Ishikawa (cell line): ENCODE data around the gene GTF2F2.

Experiments used
- CEBPB ChIP-seq: IDR thresholded peaks from 2 replicates; pipeline ENCODE4 v1.6.1; 2012
- CREB1 ChIP-seq: IDR thresholded peaks from 2 replicates; pipeline ENCODE4 v1.6.1; 2012; ENCODE audit warnings: low read depth
- EGR1 ChIP-seq: IDR thresholded peaks from 2 replicates; pipeline ENCODE4 v1.6.1; 2012
- EP300 ChIP-seq: IDR thresholded peaks from 2 replicates; pipeline ENCODE4 v1.6.1; 2012; ENCODE audit warnings: borderline replicate concordance
- FOXM1 ChIP-seq: IDR thresholded peaks from 2 replicates; pipeline ENCODE4 v1.6.1; 2012; ENCODE audit warnings: low read depth, borderline replicate concordance
- NFIC ChIP-seq: IDR thresholded peaks from 2 replicates; pipeline ENCODE4 v1.6.1; 2012
- RAD21 ChIP-seq: IDR thresholded peaks from 2 replicates; pipeline ENCODE4 v1.6.1; 2012; ENCODE audit warnings: low read depth
- TAF1 ChIP-seq: IDR thresholded peaks from 2 replicates; pipeline ENCODE4 v1.6.1; 2012; ENCODE audit warnings: low read depth, mild to moderate bottlenecking
- TCF12 ChIP-seq: IDR thresholded peaks from 2 replicates; pipeline ENCODE4 v1.6.1; 2012; ENCODE audit warnings: low read depth
- TEAD4 ChIP-seq: IDR thresholded peaks from 2 replicates; pipeline ENCODE4 v1.6.1; 2012
- YY1 ChIP-seq: IDR thresholded peaks from 2 replicates; pipeline ENCODE4 v1.6.1; 2012; ENCODE audit warnings: low read depth
- ZBTB7A ChIP-seq: IDR thresholded peaks from 2 replicates; pipeline ENCODE4 v1.6.1; 2012; ENCODE audit warnings: low read depth
- TF ChIP-seq, protein P1 (sequence below): IDR thresholded peaks from 2 replicates; pipeline ENCODE4 v1.6.1; 2012
- TF ChIP-seq, protein P2 (sequence below): IDR thresholded peaks from 2 replicates; pipeline ENCODE4 v1.6.1; 2012
- TF ChIP-seq, protein P3 (sequence below): IDR thresholded peaks from 2 replicates; pipeline ENCODE4 v1.6.1; 2012; ENCODE audit warnings: low read depth, mild to moderate bottlenecking

Gene GTF2F2

DNA sequence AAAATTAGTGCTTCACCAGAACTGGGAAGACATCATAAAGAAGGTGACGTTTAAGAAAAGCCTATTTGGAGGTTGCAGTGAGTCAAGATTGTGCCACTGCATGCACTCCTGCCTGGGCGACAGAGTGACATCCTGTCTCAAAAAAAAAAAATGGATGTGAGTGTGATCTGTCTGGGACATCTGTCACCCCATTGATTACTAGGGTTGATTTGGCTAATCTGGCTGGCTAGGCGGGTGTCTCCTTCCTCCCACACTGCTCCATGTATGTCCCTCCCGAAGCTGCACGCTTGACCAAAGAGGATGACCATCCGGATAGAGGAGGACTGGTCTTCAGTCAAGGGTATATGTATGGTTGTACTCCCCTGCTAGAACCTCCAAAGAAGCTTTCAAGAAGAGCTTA, 2.6 kb downstream of the GTF2F2 start:
- TF ChIP-seq EGR1: no peak
- no peak for TF ChIP-seq CEBPB
- TF ChIP-seq, protein P1, sequence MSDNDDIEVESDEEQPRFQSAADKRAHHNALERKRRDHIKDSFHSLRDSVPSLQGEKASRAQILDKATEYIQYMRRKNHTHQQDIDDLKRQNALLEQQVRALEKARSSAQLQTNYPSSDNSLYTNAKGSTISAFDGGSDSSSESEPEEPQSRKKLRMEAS: no peak
- TF ChIP-seq, protein P2, sequence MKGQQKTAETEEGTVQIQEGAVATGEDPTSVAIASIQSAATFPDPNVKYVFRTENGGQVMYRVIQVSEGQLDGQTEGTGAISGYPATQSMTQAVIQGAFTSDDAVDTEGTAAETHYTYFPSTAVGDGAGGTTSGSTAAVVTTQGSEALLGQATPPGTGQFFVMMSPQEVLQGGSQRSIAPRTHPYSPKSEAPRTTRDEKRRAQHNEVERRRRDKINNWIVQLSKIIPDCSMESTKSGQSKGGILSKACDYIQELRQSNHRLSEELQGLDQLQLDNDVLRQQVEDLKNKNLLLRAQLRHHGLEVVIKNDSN: no peak
- no peak for TF ChIP-seq RAD21
- no peak for TF ChIP-seq TEAD4
- no peak for TF ChIP-seq YY1
- no peak for TF ChIP-seq TCF12
- TF ChIP-seq NFIC: no peak
- TF ChIP-seq TAF1: no peak
- no peak for TF ChIP-seq ZBTB7A
- TF ChIP-seq, protein P3, sequence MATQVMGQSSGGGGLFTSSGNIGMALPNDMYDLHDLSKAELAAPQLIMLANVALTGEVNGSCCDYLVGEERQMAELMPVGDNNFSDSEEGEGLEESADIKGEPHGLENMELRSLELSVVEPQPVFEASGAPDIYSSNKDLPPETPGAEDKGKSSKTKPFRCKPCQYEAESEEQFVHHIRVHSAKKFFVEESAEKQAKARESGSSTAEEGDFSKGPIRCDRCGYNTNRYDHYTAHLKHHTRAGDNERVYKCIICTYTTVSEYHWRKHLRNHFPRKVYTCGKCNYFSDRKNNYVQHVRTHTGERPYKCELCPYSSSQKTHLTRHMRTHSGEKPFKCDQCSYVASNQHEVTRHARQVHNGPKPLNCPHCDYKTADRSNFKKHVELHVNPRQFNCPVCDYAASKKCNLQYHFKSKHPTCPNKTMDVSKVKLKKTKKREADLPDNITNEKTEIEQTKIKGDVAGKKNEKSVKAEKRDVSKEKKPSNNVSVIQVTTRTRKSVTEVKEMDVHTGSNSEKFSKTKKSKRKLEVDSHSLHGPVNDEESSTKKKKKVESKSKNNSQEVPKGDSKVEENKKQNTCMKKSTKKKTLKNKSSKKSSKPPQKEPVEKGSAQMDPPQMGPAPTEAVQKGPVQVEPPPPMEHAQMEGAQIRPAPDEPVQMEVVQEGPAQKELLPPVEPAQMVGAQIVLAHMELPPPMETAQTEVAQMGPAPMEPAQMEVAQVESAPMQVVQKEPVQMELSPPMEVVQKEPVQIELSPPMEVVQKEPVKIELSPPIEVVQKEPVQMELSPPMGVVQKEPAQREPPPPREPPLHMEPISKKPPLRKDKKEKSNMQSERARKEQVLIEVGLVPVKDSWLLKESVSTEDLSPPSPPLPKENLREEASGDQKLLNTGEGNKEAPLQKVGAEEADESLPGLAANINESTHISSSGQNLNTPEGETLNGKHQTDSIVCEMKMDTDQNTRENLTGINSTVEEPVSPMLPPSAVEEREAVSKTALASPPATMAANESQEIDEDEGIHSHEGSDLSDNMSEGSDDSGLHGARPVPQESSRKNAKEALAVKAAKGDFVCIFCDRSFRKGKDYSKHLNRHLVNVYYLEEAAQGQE: no peak
- TF ChIP-seq CREB1: no peak
- TF ChIP-seq EP300: no peak
- no peak for TF ChIP-seq FOXM1

DNA sequence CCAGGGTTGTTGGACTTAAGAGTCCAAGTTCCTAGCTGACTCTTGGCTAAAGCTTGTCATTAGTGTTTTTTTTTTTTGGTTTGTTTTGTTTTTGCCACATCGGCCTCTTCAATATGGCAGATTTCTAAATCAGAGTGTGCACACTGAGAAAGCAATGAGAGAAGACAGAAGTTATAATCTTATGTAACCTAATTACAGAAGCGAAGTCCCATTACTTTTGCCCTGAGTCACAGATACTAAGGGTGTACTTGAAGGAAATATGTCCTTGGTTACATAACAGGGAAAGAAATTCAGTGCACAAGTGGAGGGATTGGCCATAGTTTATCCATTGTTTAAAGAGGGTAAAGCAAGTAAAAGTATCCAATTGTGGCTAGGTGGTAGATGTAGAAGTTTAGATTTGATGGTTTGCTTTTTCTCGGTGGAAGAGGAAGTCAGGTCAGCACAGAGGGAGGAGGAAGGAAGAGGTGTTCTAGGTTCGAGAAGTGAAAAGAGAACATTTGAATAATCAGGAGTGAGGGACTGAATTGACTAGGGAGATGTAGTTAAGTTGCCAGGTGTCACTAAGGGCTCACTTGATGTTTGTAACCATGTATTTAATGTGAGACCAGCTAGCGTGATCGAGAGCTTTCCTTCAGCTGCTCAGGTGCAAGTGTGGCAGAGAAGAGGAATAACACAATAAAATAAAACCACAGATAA, 12.2 kb downstream of the GTF2F2 start:
- TF ChIP-seq, protein P2: no peak
- TF ChIP-seq EP300 (no peak), TCF12 (no peak), NFIC (no peak), EGR1 (no peak), CREB1 (no peak)

DNA sequence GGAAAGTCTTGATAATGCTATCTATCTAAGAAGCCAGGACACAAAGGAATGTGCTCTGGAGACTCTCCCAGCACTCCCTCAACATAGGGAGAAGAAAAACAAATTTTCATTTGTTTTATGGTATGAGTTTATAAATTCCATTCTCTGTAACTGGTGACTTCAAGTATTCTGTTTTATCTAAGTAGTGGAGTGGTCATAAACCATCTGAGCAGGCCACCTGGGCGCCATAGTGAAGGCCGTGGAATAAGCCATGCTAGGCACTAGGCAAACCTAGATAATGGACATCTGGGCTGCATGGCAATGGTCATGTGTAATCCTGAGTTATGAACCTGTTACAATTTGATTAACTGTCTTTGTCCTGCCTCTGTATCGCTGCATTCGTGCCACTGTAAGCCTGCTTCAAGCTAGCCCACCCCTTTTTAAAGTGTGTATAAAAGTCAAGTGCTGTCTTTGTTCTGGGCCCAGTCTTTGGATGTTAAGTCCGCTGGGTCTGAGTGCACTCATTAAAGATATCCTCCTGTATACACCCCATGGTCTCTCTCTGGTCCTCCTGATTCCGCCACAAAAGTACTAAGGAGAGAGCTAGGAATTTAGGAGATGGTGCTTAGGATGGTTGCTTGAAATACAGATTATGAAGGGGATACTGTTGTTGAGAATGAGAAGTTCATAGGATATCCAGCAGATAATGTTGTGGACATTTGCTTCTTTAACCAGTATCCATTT, 13.2 kb downstream of the GTF2F2 start:
- TF ChIP-seq CEBPB (no peak), RAD21 (no peak), TAF1 (no peak), NFIC (no peak), FOXM1 (no peak), TEAD4 (no peak), EP300 (no peak), EGR1 (no peak), ZBTB7A (no peak), CREB1 (no peak), TCF12 (no peak), YY1 (no peak)
- TF ChIP-seq, protein P2: no peak
- TF ChIP-seq, protein P1: no peak
- TF ChIP-seq, protein P3: no peak

DNA sequence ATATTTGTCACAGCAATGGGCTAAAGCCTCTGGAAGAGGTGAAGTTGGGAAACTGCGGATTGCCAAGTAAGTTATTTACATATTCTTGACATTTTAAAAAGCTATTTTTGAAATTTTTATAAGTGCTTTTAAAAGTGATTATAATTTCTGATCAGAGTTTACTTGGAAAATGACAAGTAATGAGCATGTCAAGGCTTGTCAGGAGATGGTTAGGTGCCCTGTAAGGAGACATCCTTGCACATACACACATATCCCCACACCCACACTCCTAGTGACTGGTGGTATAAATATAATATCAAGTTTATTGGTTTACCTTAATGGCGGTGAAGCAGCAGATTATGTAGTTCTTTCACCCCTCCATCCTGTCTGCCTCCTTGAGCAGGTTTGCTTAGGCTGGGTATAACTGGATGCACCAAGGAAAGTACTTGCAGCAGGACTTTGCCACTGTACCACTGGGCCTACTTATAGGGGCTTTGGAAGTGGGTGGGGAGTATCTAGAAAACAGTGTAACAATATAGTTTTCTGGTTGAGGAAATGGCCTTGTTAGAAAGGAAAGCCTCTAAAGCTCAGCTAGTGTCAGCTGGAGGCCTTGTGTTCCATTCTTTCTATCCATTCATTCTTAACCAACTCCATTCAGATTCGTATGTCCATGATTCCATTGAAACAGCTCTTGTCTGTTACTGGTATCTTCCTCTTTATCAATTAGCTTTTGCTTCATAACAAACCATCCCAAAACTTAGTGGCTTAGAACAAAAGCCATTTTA, 16.6 kb downstream of the GTF2F2 start:
- TF ChIP-seq TAF1 (no peak), TCF12 (no peak), ZBTB7A (no peak), FOXM1 (no peak), RAD21 (no peak), EGR1 (no peak)
- TF ChIP-seq, protein P3: no peak
